T47D (cell line): ENCODE measurements around the gene DSCAM.

Source experiments
- DNase-seq, 2 experiments: peaks; one replicate each; pipeline versions ENCODE4 v3.0.0 to v3.0.0-alpha.2; 2011 to 2012; ENCODE audit warnings: low read depth in 1 of 2, low spot score in 1 of 2
- JUND ChIP-seq: IDR thresholded peaks from 2 replicates; pipeline ENCODE4 v1.6.1; 2012; ENCODE audit warnings: low read depth
- in situ Hi-C: cut with HindIII; loops from 2 replicates; pipeline ENCODE4 v1.10.0; 2016; ENCODE audit warnings: low sequenced_read_pairs, low pct_unique_long_range_greater_than_20kb

The DSCAM gene

DNA sequence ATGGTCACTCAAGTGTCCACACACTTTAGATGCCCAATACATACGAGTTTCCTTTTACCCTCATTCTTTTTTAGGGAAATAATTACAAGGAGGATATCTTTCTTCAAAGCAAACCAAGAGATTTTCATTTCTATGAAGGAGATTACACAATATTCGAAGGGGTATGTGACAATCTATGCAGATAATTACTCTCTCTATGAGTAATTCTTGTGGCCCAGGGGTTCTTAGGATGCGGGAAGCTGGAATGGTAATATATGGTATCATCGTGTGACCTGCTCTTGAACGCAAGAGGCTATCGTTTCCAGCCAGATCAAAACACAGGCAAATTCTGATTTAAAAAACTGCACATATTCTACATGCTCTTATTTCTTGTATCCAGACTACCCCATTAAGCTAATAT is 14.6 kb downstream of the DSCAM start:
- in situ Hi-C loops = no loop called here
- no peak for DNase-seq
- no peak for TF ChIP-seq JUND

DNA sequence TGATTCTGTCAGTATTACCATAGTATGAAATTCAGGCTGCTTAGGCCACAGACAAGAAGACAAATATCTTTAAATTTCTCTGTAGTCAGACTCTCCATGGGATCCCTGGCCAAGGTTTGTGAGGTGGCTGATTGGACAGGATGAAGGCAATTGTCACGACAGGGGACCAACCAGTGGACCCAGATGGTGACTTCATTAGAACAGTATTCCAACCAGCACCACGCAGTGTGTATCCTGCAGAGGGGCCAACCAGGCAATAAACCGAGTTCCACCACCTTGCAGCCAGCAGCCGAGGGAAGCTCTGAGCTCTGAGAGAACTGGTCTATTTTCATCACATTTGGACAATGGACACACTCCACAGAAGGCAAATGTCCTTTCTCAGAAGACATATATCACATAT is 16.1 kb downstream of the DSCAM start:
- in situ Hi-C loops = no loop called here
- TF ChIP-seq JUND = no peak
- no peak for DNase-seq

DNA sequence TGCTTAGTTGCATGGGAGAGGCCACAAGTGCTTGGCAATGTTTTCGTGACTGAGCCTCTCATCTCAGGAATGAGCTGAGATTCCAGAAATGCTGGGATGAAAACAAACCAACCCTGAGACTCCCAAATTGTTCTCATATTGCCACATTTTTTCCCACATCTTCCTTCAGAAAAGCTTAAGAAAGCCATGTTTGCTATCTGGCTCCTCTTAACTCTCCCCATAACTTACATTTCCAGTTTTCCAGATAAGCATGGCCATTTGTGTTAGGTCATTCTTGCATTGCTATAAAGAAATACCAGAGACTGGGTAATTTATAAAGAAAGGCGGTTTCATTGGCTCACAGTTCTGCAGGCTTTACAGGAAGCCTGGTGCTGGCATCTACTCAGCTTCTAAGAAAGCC is 17.2 kb downstream of the DSCAM start:
- no peak for TF ChIP-seq JUND
- in situ Hi-C loops = no loop called here
- DNase-seq = no peak

DNA sequence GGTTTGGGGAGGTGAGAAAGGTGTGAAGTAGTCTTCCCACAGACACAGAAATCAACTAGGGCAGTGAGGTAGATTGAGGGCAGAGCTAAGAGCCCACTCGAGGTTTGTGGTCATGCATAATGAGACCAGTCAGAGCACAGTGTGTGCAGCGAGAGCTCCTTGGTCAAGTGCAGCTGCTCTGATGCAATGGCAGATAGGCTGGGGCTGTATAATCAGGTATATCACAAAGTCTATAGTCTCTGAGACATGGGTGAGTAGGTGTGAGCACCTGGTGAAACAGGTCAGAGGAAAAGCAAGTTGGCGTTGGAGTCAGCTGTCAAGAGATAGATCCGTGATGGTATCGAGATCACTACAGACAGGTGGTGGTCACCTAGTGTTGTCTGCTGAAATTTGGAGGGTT is 17.6 kb downstream of the DSCAM start:
- no peak for TF ChIP-seq JUND
- DNase-seq = no peak
- in situ Hi-C loops = no loop called here

DNA sequence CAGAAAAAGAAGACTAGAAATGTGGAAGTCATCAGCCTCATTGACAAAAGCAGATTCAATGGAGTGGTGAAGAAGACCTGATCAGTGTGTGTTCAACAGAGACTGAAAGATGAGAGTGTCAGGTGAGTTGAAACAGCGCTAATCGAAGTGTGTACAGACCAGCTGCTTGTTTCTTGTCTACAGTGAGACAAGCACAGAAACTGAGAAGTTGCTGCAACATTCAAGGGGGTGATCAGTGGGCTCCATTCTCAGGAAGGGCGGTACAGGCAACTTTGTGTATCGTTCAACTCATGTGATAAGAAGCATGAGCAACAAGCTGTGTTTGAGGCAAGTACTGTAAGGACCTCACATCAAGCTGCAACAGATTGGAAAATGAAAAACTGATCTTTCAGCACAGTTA is 19.4 kb downstream of the DSCAM start:
- in situ Hi-C loops = no loop called here
- TF ChIP-seq JUND = no peak
- no peak for DNase-seq

DNA sequence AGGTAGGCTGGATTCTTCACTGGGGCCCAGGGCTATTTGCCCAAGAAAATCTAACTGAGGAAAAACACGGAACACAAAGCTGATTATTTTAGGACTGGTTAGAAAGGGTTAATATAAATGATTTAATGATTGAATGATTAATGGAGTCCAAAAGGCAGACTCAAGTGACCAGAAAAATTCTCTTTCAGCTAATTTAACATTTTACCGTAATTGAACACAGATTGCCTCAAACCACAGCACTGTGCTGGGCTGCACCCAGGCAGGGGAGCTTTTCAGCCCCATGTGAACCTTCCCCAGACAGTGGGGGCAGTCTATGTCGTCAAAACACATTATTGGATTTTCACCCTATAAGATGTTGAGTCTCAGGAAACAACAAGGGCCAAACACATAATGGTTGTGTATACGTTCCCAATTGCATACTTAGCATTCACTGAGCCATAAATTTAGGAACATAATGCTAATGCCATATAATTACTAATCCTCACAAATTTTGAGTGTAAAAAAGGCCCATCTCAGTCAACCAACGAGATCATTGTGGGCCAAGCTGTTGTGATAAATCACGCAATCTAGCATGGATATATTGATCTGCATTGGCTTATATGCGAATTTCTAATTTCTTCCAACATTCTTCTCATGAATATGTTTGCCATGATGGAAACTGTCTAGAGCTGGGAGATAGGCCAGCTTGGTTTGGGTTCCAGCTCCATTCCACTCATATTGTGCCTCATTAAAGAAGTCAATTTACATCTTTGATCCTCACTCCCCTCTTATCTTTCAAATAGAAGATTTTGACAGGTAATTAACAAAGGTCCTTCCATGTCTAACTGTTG is 27.7 kb downstream of the DSCAM start:
- TF ChIP-seq JUND = no peak
- in situ Hi-C loops = no loop called here
- no peak for DNase-seq

DNA sequence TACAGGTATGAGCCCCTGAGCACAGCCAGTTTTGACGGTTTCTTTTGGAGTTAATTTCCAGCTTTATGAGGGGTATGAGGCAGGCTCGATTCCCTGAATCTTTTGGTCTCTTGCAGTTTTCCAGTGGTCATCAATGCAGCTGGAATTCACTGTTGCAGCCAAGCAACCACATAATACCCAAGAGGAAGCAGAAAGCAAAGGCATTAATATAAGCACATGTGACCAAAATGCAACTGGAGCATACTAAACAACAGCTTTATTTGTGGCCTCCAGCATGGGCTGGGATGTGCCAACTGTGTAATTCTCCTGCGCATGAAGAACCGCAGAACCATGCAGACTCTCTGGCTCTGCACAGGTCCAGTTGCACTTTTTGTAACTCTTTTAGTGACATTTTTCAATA is 33.0 kb downstream of the DSCAM start:
- TF ChIP-seq JUND = no peak
- in situ Hi-C loops = no loop called here
- no peak for DNase-seq

DNA sequence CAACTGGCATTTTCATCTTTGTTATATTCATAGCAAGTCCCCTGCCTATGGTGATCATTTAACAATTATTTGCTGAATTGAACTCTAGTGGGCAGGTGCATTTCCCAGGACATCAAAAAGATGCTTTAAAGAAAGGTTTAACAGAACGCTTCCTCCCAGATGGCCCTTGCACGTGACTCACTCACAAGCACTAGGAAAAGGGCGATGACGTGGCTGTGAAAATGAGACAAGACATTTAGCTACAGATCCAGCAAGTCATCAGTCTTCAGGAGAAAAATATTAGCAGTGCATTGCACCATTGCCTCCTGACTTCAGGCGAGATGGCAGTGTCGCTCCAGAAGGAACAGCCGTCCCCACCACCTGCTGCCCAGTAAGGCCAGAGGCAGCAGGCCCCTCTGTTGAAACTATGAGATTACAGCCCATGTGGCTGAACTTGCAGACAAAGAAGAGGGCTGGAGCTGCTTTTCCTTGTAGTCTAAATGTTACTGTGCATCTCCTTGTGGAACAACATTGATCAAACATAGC is 37.2 kb downstream of the DSCAM start:
- TF ChIP-seq JUND = no peak
- in situ Hi-C loops = no loop called here
- DNase-seq = no peak

DNA sequence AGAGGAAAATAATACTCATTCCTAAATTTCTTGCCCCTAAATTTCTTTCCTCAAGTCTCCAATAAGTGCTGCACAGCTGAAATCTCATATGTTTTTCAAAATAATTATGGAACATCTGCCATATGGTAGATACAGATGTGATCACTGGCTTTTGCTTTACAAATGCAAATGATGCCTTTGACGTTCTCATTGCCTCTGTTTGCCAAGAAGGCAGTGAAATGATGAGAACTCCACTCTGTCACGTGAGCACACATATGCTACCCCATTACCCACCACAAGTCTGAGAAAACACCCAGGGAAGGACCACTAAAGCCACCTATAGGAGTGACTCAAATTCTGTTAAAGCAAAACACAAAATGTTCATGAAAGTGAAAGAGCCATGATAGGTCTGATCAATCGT is 43.9 kb downstream of the DSCAM start:
- in situ Hi-C loops = no loop called here
- TF ChIP-seq JUND = no peak
- no peak for DNase-seq

DNA sequence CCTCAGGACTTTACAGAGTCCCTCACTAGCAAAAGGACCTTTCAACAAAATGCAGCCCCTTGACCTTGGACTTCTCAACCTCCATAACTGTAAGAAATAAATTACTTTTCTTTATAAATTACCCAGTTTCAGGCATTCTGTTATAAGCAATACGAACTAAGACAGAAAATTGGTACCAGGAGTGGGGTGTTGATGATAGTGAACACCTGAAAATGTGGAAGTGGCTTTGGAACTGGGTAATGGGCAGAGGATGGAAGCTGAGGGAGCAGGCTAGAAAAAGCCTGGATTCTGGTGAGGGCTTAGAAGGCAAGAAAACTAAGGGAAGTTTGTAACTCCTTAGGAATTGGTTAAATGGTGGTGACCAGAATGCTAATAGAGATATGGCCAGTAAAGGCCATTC is 46.8 kb downstream of the DSCAM start:
- no peak for DNase-seq
- in situ Hi-C loops = no loop called here
- no peak for TF ChIP-seq JUND

DNA sequence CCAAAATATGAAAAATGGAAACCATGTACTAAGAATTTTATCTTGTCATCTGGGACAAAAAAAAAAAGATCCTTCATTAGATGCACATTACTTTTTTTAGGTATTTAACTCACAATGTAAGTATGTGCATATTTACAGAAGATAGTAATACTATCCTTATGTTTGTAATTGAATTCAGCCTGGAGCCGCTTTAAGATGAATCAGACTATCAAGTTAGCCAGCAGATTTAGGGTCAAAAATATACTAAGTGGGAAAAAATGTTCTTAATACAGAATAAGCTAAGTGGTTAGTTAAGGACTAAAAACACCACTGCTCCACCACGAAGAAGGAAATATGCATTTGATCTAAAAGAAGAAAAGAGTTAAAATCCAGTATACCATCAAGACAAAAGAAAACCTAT is 49.1 kb downstream of the DSCAM start:
- TF ChIP-seq JUND = no peak
- DNase-seq = no peak
- in situ Hi-C loops = no loop called here

DNA sequence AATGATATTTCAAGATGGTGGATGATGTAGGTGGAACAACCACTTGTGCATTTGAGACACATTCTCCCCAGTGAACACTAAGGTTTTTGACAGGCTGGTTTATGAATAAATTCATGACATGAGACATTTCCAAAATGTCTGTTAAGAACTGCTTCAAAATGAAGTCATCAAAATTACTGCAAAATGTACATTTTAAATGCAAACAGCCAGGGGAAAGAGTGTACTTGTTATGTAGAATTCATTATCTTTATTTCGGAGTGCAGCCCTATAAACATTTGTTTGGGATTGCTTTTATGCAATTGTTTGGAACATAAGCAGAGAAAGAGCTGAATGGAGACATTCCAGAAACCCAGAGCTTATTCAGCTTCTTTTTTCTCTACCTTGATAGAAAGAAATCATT is 49.5 kb downstream of the DSCAM start:
- in situ Hi-C loops = no loop called here
- no peak for TF ChIP-seq JUND
- no peak for DNase-seq

DNA sequence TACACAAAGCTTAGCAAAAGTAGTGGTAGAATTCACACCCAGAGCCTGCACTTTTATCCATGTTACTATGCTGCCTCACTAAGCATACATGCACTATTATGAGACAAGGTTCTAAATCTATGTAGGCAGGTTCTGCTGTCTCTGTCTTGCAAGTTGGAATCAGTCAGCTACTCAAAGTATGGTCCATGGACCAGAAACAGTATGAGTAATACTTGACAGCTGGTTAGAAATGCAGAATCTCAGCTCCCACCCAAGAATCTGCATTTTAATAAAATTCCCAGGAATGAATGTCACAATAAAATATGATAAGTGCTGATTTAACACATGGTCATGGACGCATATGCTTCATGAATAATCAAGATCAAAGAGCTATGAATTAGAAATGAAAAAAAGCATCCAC is 50.5 kb downstream of the DSCAM start:
- DNase-seq = no peak
- no peak for TF ChIP-seq JUND
- in situ Hi-C loops = no loop called here

DNA sequence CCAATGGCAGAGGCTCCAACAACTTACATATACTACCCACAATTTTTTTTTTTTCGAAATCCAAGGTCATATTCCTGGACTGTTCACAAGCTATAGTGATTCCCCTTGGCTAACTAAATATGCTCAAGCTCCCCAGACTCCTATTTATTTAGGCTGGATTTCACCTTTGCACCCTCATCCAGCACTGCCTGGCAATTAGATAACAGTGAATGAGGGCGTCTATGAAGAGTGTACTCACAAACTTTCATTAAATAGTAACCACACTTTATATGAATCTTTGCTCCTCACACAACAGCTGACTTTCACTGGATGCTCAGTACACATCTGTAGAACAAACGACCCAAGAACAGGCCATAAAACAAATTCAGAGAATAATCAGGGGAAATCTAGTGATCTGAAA is 51.6 kb downstream of the DSCAM start:
- no peak for TF ChIP-seq JUND

More for the DNA sequence above, 51.6 kb downstream of the DSCAM start:
- DNase-seq = no peak
- in situ Hi-C loops = no loop called here
